ENCODE results near the gene SEMA3A. TPM values are rescaled to one million over a fixed set of nuclear protein-coding genes. Genes with fewer than 3 reads are reported as not detected.

Gene SEMA3A
- total and polyA plus RNA-seq, 4 donors, result 0.13 to 0.56 (median 0.20) TPM

DNA sequence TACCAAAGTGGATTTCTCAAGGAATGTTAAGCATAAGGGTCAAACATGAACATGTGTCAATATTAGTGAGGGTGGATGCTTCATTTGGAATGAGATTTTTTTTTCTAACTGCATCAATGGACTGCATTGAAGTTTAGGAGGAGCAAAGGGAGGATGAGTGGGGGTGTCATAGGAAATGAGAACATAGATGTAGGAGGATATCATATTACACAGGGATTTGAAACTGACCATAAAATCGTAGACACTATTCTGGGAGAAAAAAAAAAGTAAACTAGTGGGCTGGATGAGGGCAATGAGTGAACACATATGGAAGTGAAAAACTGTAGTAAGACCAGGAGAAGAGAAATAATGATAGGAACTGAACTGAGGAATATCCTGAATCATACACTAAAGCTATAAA, 109.4 kb downstream of the SEMA3A start:
- no peak for DNase-seq (ENCODE audit: low spot score)
- no peaks in the 10 kb centered on the region for H3K4me1 ChIP-seq (ENCODE audit: control insufficient read depth in 4 of 4, insufficient read depth in 4 of 4, low read length in 3 of 4)
- no peak overlapping the region for H3K4me3 ChIP-seq (ENCODE audit: low read depth in 1 of 3, low read length in 3 of 3)
- no peaks in the 10 kb centered on the region for H3K9me3 ChIP-seq (ENCODE audit: control insufficient read depth in 4 of 4, low read length in 3 of 4)
- no peak overlapping the region for H3K9ac ChIP-seq (ENCODE audit: low read depth in 1 of 2, low read length in 2 of 2)
- TF ChIP-seq, protein P1, sequence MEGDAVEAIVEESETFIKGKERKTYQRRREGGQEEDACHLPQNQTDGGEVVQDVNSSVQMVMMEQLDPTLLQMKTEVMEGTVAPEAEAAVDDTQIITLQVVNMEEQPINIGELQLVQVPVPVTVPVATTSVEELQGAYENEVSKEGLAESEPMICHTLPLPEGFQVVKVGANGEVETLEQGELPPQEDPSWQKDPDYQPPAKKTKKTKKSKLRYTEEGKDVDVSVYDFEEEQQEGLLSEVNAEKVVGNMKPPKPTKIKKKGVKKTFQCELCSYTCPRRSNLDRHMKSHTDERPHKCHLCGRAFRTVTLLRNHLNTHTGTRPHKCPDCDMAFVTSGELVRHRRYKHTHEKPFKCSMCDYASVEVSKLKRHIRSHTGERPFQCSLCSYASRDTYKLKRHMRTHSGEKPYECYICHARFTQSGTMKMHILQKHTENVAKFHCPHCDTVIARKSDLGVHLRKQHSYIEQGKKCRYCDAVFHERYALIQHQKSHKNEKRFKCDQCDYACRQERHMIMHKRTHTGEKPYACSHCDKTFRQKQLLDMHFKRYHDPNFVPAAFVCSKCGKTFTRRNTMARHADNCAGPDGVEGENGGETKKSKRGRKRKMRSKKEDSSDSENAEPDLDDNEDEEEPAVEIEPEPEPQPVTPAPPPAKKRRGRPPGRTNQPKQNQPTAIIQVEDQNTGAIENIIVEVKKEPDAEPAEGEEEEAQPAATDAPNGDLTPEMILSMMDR (IDR thresholded peaks at IDR 0.05; ENCODE audit: low read depth, low read length, missing input control), result no peak
- TF ChIP-seq HNF4G (IDR thresholded peaks at IDR 0.05) (no peak), SP1 (IDR thresholded peaks at IDR 0.05) (no peak)
- TF ChIP-seq, protein P2, sequence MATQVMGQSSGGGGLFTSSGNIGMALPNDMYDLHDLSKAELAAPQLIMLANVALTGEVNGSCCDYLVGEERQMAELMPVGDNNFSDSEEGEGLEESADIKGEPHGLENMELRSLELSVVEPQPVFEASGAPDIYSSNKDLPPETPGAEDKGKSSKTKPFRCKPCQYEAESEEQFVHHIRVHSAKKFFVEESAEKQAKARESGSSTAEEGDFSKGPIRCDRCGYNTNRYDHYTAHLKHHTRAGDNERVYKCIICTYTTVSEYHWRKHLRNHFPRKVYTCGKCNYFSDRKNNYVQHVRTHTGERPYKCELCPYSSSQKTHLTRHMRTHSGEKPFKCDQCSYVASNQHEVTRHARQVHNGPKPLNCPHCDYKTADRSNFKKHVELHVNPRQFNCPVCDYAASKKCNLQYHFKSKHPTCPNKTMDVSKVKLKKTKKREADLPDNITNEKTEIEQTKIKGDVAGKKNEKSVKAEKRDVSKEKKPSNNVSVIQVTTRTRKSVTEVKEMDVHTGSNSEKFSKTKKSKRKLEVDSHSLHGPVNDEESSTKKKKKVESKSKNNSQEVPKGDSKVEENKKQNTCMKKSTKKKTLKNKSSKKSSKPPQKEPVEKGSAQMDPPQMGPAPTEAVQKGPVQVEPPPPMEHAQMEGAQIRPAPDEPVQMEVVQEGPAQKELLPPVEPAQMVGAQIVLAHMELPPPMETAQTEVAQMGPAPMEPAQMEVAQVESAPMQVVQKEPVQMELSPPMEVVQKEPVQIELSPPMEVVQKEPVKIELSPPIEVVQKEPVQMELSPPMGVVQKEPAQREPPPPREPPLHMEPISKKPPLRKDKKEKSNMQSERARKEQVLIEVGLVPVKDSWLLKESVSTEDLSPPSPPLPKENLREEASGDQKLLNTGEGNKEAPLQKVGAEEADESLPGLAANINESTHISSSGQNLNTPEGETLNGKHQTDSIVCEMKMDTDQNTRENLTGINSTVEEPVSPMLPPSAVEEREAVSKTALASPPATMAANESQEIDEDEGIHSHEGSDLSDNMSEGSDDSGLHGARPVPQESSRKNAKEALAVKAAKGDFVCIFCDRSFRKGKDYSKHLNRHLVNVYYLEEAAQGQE (IDR thresholded peaks at IDR 0.05), result no peak
- no peaks in the 10 kb centered on the region for H3K27me3 ChIP-seq (ENCODE audit: control insufficient read depth in 4 of 4, insufficient read depth in 4 of 4, low read length in 3 of 4)
- 29% methylated on average over 1 of the region's 1 CpG for WGBS
- H3K27ac ChIP-seq (ENCODE audit: low read depth in 1 of 2, low read length in 2 of 2), result no peak overlapping the region
- no peaks in the 10 kb centered on the region for H3K36me3 ChIP-seq (ENCODE audit: control insufficient read depth in 4 of 4, insufficient read depth in 3 of 4, low read depth in 1 of 4, low read length in 3 of 4)

GRCh38 chr7:84083846-84084245, 110.7 kb downstream of the SEMA3A start:
- WGBS, result 67% methylated on average over 2 of the region's 2 CpGs
- Histone ChIP-seq H3K4me3 (ENCODE audit: low read depth in 1 of 3, low read length in 3 of 3) (no peak overlapping the region), H3K4me1 (ENCODE audit: control insufficient read depth in 4 of 4, insufficient read depth in 4 of 4, low read length in 3 of 4) (no peaks in the 10 kb centered on the region), H3K9me3 (ENCODE audit: control insufficient read depth in 4 of 4, low read length in 3 of 4) (no peaks in the 10 kb centered on the region), H3K9ac (ENCODE audit: low read depth in 1 of 2, low read length in 2 of 2) (no peak overlapping the region), H3K36me3 (ENCODE audit: control insufficient read depth in 4 of 4, insufficient read depth in 3 of 4, low read depth in 1 of 4, low read length in 3 of 4) (no peaks in the 10 kb centered on the region), H3K27me3 (ENCODE audit: control insufficient read depth in 4 of 4, insufficient read depth in 4 of 4, low read length in 3 of 4) (no peaks in the 10 kb centered on the region), H3K27ac (ENCODE audit: low read depth in 1 of 2, low read length in 2 of 2) (no peak overlapping the region)
- no peak for TF ChIP-seq JUND (IDR thresholded peaks at IDR 0.05)
- TF ChIP-seq FOXA2 (IDR thresholded peaks at IDR 0.05), result no peak
- no peak for TF ChIP-seq ZBTB33 (IDR thresholded peaks at IDR 0.05)
- no peak for TF ChIP-seq RAD21 (IDR thresholded peaks at IDR 0.05)
- no peak for DNase-seq (ENCODE audit: low spot score)

DNA sequence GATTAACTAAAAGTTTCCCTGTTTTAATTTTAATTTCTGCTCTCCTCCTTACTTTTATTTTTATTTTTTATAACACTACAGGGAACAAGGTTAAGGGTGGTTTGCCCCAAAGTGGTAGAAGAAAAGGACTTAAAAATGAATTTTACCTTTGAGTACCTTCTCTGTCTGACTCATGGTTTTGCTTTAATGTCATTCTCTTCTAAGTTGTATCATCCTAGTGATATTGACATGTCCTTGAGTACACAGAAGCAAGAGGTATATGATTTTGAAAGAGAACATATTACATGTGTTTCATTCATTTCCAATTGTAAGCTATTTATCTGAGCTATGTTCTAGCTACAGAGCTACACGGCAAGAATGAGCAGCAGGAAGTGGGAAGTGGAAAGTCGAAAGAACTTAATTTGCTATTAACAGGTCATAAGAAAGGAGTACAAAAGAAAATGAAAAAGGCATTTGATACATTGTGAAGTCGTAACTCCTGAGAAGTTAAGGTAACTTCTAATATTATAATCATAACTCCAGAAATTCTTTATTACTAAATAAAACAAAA, 112.5 kb downstream of the SEMA3A start:
- 67% methylated on average over 3 of the region's 3 CpGs for WGBS
- Histone ChIP-seq H3K36me3 (ENCODE audit: control insufficient read depth in 4 of 4, insufficient read depth in 3 of 4, low read depth in 1 of 4, low read length in 3 of 4) (no peaks in the 10 kb centered on the region), H3K4me1 (ENCODE audit: control insufficient read depth in 4 of 4, insufficient read depth in 4 of 4, low read length in 3 of 4) (no peaks in the 10 kb centered on the region), H3K27me3 (ENCODE audit: control insufficient read depth in 4 of 4, insufficient read depth in 4 of 4, low read length in 3 of 4) (no peaks in the 10 kb centered on the region), H3K27ac (ENCODE audit: low read depth in 1 of 2, low read length in 2 of 2) (no peak overlapping the region), H3K9ac (ENCODE audit: low read depth in 1 of 2, low read length in 2 of 2) (no peak overlapping the region), H3K9me3 (ENCODE audit: control insufficient read depth in 4 of 4, low read length in 3 of 4) (no peaks in the 10 kb centered on the region), H3K4me3 (ENCODE audit: low read depth in 1 of 3, low read length in 3 of 3) (no peak overlapping the region)
- DNase-seq (ENCODE audit: low spot score), result no peak
- TF ChIP-seq RXRA (IDR thresholded peaks at IDR 0.05) (no peak), YY1 (IDR thresholded peaks at IDR 0.05) (no peak), EGR1 (IDR thresholded peaks at IDR 0.05; ENCODE audit: low read depth in 2 of 2) (no peak), HNF4G (IDR thresholded peaks at IDR 0.05) (no peak), SP1 (IDR thresholded peaks at IDR 0.05) (no peak), TAF1 (conservative IDR thresholded peaks at IDR 0.05) (no peak), JUND (IDR thresholded peaks at IDR 0.05) (no peak), HNF4A (conservative IDR thresholded peaks at IDR 0.05) (no peak), RAD21 (IDR thresholded peaks at IDR 0.05) (no peak), FOXA2 (IDR thresholded peaks at IDR 0.05) (no peak), ATF3 (IDR thresholded peaks at IDR 0.05) (no peak), NR2F2 (IDR thresholded peaks at IDR 0.05) (no peak), GABPA (IDR thresholded peaks at IDR 0.05 in 1 of 2, conservative IDR thresholded peaks at IDR 0.05 in 1 of 2) (no peak)
- TF ChIP-seq, protein P1 (IDR thresholded peaks at IDR 0.05; ENCODE audit: low read depth, low read length, missing input control), result no peak

All from liver (tissue), 9 donors.